Mesendoderm (in vitro differentiated cells): ENCODE data around the gene NUMBL.

ENCODE experiments used
- DNase-seq: peaks from one replicate; pipeline ENCODE4 v3.0.0; 2013
- H2AK5ac ChIP-seq: 2 replicates; pipeline ENCODE4 v1.6.1; 2013; ENCODE audit warnings: low read length, inconsistent platforms
- H2BK120ac ChIP-seq: 2 replicates; pipeline ENCODE4 v1.6.1; 2013; ENCODE audit warnings: low read depth, mild to moderate bottlenecking, low read length, moderate library complexity, mixed read lengths
- H2BK15ac ChIP-seq: replicated peaks from 2 replicates; pipeline ENCODE4 v1.6.1; 2013; ENCODE audit warnings: low read depth, mild to moderate bottlenecking, moderate library complexity
- H2BK5ac ChIP-seq: 2 replicates; pipeline ENCODE4 v1.6.1; 2013; ENCODE audit warnings: low read length, inconsistent platforms
- H3K18ac ChIP-seq: 2 replicates; pipeline ENCODE4 v1.6.1; 2013; ENCODE audit warnings: mild to moderate bottlenecking, low read length, mixed read lengths
- H3K23ac ChIP-seq: one replicate; pipeline ENCODE4 v1.6.1; 2013; ENCODE audit warnings: low read length
- H3K27ac ChIP-seq: 2 replicates; pipeline ENCODE4 v1.5.1; 2013; ENCODE audit warnings: low read depth, mild to moderate bottlenecking, inconsistent platforms, low read length, moderate library complexity
- H3K27me3 ChIP-seq: 2 replicates; pipeline ENCODE4 v1.6.1; 2013; ENCODE audit warnings: low read length, control low read depth, mild to moderate bottlenecking, inconsistent platforms; ENCODE audit not compliant: insufficient read depth, poor library complexity
- H3K36me3 ChIP-seq: 2 replicates; pipeline ENCODE4 v1.6.1; 2013; ENCODE audit warnings: low read length, inconsistent platforms; ENCODE audit not compliant: control insufficient read depth, insufficient read depth
- H3K4ac ChIP-seq: one replicate; pipeline ENCODE4 v1.6.1; 2013; ENCODE audit warnings: low read depth, mild to moderate bottlenecking, low read length, moderate library complexity
- H3K4me1 ChIP-seq: 2 replicates; pipeline ENCODE4 v1.6.1; 2013; ENCODE audit warnings: low read depth, low read length, inconsistent platforms; ENCODE audit not compliant: control insufficient read depth
- H3K4me2 ChIP-seq: 2 replicates; pipeline ENCODE4 v1.6.1; 2013; ENCODE audit warnings: low read length
- H3K4me3 ChIP-seq: 2 replicates; pipeline ENCODE4 v1.5.1; 2013; ENCODE audit warnings: mild to moderate bottlenecking, low read length
- H3K56ac ChIP-seq: one replicate; pipeline ENCODE4 v1.6.1; 2013; ENCODE audit warnings: low read length
- H3K79me1 ChIP-seq: 2 replicates; pipeline ENCODE4 v1.6.1; 2013; ENCODE audit warnings: low read length, inconsistent platforms
- H3K79me2 ChIP-seq: 2 replicates; pipeline ENCODE4 v1.6.1; 2013; ENCODE audit warnings: mild to moderate bottlenecking, low read length; ENCODE audit not compliant: control insufficient read depth, insufficient read depth
- H3K9ac ChIP-seq: 2 replicates; pipeline ENCODE4 v1.6.1; 2013; ENCODE audit warnings: low read length, inconsistent platforms
- H4K5ac ChIP-seq: one replicate; pipeline ENCODE4 v1.6.1; 2013; ENCODE audit warnings: low read length
- H4K8ac ChIP-seq: one replicate; pipeline ENCODE4 v1.6.1; 2013; ENCODE audit warnings: low read depth, mild to moderate bottlenecking, control low read depth, low read length, moderate library complexity
- WGBS: extraction: QIAGEN DNeasy Blood & Tissue Kit; methylation state at CpG from one replicate; pipeline ENCODE4 v1.1.7; 2013; ENCODE audit warnings: low lambda C conversion rate, missing lambda C conversion rate; ENCODE audit not compliant: insufficient coverage; ENCODE audit errors: extremely low coverage; 5-methylcytosine and 5-hydroxymethylcytosine counted together

The NUMBL gene

DNA sequence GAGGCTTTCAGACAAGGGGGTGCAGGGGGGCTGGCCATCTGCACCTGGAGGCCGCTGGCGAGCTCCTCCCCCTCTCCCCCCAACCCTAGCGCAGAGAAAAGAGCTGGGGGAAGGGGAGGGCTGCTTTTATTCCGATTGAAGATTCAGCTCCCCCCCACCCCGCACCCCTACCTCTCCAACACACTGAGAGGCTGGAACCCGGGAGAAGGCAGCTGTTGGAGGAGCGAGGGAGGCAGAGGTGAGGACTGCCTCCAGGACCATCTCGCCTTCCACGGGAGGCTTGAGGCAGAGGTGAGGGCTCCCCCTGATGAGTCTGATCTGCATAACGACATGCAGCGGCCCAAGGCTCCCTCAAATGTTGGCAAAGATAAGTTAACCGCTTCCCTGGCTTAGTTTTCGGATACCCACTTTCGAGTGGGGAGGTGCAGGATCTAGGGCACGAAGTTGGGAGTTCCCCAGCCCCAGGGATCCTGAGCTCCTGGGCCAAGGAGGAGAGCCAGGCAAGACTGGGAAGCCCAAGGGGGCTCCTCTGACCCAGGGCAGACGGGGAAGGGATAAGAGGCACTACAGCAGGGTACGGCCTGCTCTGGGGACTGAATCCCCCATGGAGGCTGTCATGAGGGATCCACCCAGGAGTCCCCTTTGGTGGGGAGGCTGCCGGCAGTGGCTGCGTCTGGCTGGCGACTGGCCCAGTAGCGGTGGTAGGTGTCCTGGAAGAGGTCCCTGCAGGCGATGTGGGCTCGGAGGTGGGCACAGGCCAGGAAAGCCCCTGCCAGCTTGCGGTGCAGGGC lies 1.2 kb upstream of the NUMBL start:
- no peak overlapping the region for H3K4me3 ChIP-seq
- no peak overlapping the region for H2AK5ac ChIP-seq
- peak overlapping the region; percentile 88 for H3K56ac ChIP-seq
- H3K4me1 ChIP-seq, result peaks cover 1% of the 10 kb centered on the region
- no peaks in the 10 kb centered on the region for H3K36me3 ChIP-seq
- no peak overlapping the region for H3K4ac ChIP-seq
- H3K27me3 ChIP-seq, result no peaks in the 10 kb centered on the region
- no peak overlapping the region for H2BK5ac ChIP-seq
- H4K5ac ChIP-seq, result no peak overlapping the region
- peaks cover 18% of the 10 kb centered on the region for H3K79me1 ChIP-seq
- H2BK120ac ChIP-seq, result no peak overlapping the region
- no peak overlapping the region for H4K8ac ChIP-seq
- peak overlapping the region; percentile 82 for H3K9ac ChIP-seq
- H3K23ac ChIP-seq, result peak overlapping the region; percentile 45
- H3K79me2 ChIP-seq, result peaks cover 12% of the 10 kb centered on the region
- DNase-seq, result peak; percentile 59
- no CpG with 5 or more reads among the region's 24 CpGs for WGBS
- no peak overlapping the region for H2BK15ac ChIP-seq
- no peak overlapping the region for H3K18ac ChIP-seq
- H3K4me2 ChIP-seq, result peak overlapping the region; percentile 86
- no peak overlapping the region for H3K27ac ChIP-seq

DNA sequence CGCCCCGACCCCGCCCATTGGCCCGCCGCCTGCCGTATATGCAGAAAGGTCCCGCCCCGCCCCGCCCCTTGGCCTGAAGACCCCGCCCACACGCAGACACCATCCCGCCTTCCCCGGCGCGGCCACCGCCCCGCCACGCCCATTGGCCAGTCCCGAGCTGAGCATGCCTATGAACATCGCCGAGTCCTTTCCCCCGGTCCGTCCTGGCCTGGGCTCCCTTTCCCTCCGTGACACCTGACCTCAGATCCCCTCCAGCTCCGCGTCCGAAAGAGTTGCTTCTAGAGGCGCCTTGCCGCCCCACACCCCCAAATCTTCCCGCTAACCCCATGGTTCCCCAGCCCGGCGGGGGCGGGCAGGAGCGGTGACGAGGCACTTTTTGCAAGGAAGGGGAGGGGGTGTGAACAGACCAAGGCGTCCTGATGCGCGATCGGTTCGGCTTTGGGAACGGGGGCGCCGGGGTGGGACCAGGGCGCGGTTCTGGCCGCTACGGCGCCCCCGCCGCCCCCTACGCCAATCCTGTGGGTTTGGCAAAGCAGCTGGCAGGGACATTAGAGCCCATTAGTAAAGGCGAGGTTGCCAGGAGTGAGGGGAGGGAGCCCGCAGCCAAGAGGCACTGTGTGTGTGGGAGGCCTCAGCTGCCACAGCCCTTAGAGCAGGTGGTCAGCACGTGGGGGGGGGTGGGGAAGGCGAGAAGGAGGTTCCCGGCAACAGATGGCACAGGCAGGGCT lies 406 bp upstream of the NUMBL start:
- Histone ChIP-seq H4K8ac (no peak overlapping the region), H3K23ac (no peak overlapping the region), H3K56ac (peak overlapping the region; percentile 88), H3K18ac (peak overlapping the region; percentile 30), H3K4me2 (peak overlapping the region; percentile 86), H3K27ac (peak overlapping the region; percentile 81), H2BK5ac (peak overlapping the region; percentile 24), H2BK15ac (no peak overlapping the region), H3K4ac (peak overlapping the region; percentile 49), H3K27me3 (no peaks in the 10 kb centered on the region), H2AK5ac (no peak overlapping the region), H3K36me3 (no peaks in the 10 kb centered on the region), H4K5ac (no peak overlapping the region), H3K79me2 (peaks cover 12% of the 10 kb centered on the region), H3K9ac (peak overlapping the region; percentile 82), H3K79me1 (peaks cover 18% of the 10 kb centered on the region), H3K4me3 (peak overlapping the region; percentile 45), H3K4me1 (peaks cover 1% of the 10 kb centered on the region), H2BK120ac (no peak overlapping the region)
- no CpG with 5 or more reads among the region's 56 CpGs for WGBS
- DNase-seq, result peak; percentile 96

DNA sequence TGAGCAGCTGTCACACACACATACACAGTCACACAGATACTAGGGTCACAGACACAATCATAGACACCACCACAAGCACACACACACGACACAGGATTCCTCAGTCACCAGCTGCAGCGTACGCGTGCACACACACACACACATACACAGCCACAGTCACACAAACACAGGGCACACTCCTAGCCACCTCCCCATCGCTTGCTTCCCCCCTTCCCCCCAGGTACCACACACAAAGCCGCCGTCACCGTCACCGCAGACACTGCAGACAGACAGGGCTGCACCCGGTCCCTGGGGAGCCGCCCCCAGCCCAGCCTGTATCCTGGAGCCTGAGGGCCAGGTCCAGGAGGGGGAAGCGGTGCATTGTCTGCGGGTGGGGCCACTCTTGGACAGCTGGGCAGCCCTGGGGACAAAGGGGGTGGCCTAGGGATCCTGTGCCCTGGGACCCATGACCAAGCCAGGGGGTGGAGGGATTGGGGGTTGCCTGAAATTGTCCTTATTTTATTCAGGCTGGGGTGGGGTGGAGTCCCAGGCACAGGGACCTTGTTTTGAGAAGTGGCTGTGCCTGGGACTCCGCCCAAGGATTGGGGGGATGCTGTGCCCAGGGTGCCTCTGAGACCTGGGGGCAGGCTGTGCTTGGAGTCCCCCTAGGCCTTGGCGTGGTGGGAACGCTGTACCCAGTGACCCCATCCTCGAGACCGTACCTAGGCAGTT lies 957 bp downstream of the NUMBL start:
- Histone ChIP-seq H2BK15ac (no peak overlapping the region), H3K27me3 (no peaks in the 10 kb centered on the region), H4K8ac (no peak overlapping the region), H2BK5ac (peak overlapping the region; percentile 43), H4K5ac (no peak overlapping the region), H3K79me2 (peaks cover 12% of the 10 kb centered on the region), H3K4me2 (peak overlapping the region; percentile 97), H3K23ac (peak overlapping the region; percentile 94), H2AK5ac (peak overlapping the region; percentile 59), H3K36me3 (peaks cover 5% of the 10 kb centered on the region), H3K27ac (no peak overlapping the region), H3K4me3 (peak overlapping the region; percentile 78), H3K56ac (peak overlapping the region; percentile 95), H2BK120ac (no peak overlapping the region), H3K18ac (no peak overlapping the region), H3K9ac (peak overlapping the region; percentile 90), H3K4ac (no peak overlapping the region), H3K4me1 (peaks cover 1% of the 10 kb centered on the region), H3K79me1 (peaks cover 18% of the 10 kb centered on the region)
- DNase-seq, result peak; percentile 46
- WGBS, result no CpG with 5 or more reads among the region's 18 CpGs

DNA sequence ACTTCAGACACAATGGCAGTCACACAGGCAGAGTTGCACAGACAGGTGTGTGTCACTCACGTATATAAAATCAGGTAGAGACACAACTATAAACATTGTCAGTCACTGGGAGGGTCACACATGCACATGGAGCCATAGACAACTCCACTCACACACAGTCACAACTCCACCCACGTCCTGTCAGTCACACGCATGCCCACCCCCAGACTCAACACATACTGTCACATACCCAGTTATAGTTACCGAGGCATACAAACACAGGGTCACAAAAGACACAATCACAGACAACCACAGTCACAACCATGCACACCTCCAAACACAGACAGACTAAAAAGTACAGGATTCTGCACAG lies 1.5 kb downstream of the NUMBL start:
- WGBS, result no CpG with 5 or more reads among the region's 4 CpGs
- Histone ChIP-seq H3K36me3 (peaks cover 5% of the 10 kb centered on the region), H3K4ac (no peak overlapping the region), H2AK5ac (no peak overlapping the region), H3K79me1 (peaks cover 18% of the 10 kb centered on the region), H3K4me2 (peak overlapping the region; percentile 97), H2BK5ac (no peak overlapping the region), H3K4me3 (no peak overlapping the region), H3K4me1 (peaks cover 1% of the 10 kb centered on the region), H2BK120ac (no peak overlapping the region), H3K56ac (peak overlapping the region; percentile 95), H3K27me3 (no peaks in the 10 kb centered on the region), H4K8ac (no peak overlapping the region), H2BK15ac (no peak overlapping the region), H3K27ac (no peak overlapping the region), H3K9ac (peak overlapping the region; percentile 90), H3K23ac (peak overlapping the region; percentile 37), H3K79me2 (peaks cover 12% of the 10 kb centered on the region), H4K5ac (no peak overlapping the region), H3K18ac (no peak overlapping the region)
- no peak for DNase-seq

DNA sequence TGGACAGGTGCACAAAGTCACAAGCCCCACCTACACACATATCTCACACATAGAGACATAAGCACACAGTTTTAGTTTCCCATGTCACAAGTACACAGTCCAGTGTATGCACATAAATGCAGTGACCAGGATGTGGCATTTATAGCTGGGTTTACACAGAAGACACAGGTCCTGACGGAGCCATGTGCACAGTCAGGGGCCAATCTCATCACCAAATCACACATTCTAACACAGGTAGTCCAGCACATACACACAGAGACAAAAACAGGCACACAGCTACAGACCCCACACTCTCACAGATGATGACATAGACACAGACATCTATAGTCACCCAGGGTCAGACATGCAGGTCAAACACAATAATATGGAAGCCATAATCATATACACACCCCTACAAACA lies 2.1 kb downstream of the NUMBL start:
- Histone ChIP-seq H4K5ac (no peak overlapping the region), H3K36me3 (peaks cover 5% of the 10 kb centered on the region), H4K8ac (no peak overlapping the region), H3K4ac (no peak overlapping the region), H2BK5ac (no peak overlapping the region), H3K4me2 (no peak overlapping the region), H3K79me2 (peaks cover 12% of the 10 kb centered on the region), H3K23ac (no peak overlapping the region), H3K18ac (no peak overlapping the region), H3K4me1 (peaks cover 1% of the 10 kb centered on the region), H3K9ac (no peak overlapping the region), H3K27ac (no peak overlapping the region), H2AK5ac (no peak overlapping the region), H2BK15ac (no peak overlapping the region), H3K79me1 (peaks cover 18% of the 10 kb centered on the region), H3K56ac (no peak overlapping the region), H3K4me3 (no peak overlapping the region), H3K27me3 (no peaks in the 10 kb centered on the region), H2BK120ac (no peak overlapping the region)
- DNase-seq, result no peak
- no CpG with 5 or more reads among the region's 1 CpG for WGBS
